NCI-H2171 treated with DMSO at 0.1 percent for 48 hours (cell line): ENCODE data around the gene SGK1.
"Not testable (repeated sequence)": the region's sequence is repeated elsewhere in the genome, so short reads cannot be mapped to it uniquely, and the experiment has no call there.

Experiments
- DNase-seq: peaks from one replicate; lab custom pipeline; 2025; lab: John Stamatoyannopoulos, UW

Gene SGK1

DNA sequence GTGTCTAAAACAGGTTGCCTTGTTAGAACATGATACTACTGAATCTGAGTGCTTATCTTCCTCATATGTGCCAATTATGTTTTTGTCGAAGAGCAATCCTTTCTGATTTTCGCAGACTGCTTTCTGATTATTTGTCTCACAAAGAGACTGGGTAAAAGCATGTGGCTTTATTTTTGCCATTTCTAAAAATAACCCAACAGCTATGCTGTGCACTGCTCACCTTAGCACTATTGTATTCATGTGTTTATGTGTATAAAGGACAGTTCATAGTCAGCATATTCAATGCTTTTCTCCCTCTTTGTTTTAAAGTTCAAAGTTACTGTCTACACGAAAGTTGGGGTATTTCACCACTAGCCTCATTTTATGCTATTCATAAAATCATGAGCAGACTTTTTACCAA, 127.0 kb downstream of the SGK1 start:
- no peak for DNase-seq

DNA sequence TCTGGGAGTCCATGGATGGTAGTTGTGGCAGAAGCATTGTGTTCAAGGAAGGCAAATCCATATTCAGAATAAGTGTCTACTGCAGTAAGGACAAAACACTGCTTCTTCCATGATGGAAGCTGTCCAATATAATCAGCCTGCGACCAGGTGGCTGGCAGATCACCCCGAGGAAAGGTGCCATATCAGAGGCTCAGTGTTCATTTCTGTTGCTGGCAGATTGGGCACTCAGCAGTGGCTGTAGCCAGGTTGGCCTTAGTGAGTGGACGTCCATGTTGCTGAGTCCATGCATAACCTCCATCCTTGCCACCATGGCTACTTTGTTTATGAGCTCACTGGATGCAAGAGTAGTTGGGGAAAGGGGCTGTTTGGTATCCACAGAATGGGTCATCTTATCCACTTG, 130.2 kb downstream of the SGK1 start:
- DNase-seq = no peak

DNA sequence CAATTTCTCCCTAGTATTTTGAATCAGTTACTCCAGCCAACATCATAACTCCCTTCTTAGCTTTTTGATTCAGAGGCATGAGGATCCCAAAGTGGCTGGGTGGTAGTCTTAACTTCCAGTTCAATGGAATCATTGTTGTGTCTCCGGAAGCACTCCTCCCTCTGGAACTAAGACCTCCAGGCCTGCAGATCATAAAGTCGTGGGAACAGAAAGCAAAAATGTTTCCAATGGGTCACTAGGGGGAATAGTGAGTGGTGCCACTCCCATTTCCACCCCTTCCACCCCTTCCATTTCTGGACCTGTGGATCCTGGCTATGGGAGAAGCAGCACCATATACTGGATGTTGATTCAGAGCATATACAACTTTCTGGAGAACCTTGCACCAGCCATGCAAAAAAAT, 130.8 kb downstream of the SGK1 start:
- no peak for DNase-seq

DNA sequence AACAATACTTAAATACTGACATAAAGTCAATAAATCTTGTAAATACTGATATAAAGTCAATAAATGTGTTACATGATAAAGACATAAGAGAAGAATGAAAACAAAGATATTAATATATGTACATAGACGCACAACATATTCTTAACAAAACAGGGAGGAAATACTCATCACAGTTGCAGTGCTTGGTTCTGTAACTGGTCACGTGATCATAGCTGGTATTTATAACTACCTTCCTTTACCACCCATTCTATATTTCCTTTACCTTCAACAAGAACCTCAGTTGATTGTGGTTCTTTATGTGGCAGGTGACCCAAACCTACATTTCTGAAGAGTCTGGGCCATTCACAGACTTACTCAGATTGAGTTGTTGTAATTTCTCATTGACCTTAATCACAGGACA, 131.6 kb downstream of the SGK1 start:
- DNase-seq = no peak

DNA sequence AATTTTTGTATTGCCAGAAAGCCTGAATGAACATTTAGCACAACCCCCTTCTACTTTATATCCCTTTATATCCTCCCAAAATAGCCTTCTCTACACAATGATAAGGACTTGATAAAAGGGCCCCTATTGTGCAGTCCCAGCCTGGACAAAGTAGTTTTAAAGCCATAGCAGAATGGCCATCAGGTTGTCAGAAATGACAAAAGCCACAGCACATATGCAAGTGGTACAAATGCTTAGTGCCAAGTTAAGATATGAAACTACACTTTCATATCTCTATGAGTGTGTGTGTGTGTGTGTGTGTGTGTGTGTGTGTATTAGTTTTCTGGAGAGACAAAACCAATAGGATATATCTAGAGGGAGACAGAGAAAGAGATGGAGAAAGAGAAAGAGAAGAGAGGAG, 132.6 kb downstream of the SGK1 start:
- no peak for DNase-seq

DNA sequence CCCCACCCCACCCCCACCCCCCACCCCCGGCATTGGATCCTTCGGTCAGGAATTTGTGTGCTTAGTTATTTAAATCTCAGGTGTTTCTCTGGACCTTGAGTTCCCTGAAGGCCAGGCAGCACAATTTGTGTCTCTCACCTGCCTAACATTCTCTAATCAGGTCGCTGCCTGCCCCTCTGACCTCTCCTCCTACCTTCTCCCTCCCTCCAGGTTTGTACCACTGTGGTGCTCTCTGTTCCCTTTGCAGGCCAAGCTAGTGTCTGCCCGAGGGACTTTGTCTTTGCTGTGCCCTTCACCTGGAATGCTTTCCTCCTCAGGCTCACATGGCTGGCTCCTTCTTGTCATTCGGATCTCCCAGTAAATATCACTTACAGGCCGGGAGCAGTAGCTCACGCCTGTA, 134.1 kb downstream of the SGK1 start:
- DNase-seq = no peak

DNA sequence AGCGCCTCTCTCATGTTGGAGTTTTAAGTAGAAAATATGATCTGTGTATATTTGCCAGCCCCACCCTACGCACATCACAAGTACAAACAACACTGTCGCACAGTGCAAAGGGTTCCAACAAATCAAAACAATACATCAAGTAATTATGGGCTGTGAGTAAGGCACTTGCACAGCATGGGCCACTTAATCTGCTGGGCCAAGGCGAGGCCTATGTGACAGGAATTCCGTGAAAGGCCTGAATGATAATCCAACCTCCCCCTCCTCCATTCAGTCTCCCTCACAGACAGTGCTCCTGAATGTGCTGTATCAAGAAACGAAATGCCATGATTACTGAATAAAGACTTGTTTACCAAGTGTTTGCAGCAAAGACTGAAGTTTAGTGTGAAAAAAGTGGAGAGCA, 135.4 kb downstream of the SGK1 start:
- no peak for DNase-seq

DNA sequence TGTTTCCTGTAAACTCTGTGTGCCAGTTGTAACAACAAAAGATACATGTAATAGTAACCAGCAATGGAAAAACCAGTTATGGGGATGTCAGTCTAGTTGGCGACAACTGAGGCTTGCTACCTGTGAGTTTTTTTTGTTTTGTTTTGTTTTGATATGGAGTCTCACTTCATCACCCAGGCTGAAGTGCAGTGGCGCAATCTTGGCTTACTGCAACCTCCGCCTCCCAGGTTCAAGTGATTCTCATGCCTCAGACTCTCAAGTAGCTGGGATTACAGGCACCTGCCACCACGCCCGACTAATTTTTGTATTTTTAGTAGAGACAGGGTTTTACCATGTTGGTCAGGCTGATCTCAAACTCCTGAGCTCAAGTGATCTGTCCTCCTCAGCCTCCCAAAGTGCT, 136.2 kb downstream of the SGK1 start:
- not testable (repeated sequence) for DNase-seq

DNA sequence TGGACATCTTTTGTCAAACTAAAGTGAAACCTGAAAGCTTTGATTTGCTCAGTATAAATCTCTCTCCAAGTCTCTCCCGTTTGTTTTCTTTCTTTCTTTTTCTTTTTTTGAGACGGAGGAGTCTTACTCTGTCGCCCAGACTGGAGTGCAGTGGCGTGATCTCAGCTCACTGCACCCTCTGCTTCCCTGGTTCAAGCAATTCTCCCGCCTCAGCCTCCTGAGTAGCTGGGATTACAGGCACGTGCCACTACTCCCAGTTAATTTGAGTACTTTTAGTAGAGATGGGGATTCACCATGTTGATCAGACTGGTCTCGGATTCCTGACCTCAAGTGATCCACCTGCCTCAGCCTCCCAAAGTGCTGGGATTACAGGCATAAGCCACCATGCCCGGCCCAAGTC, 136.7 kb downstream of the SGK1 start:
- not testable (repeated sequence) for DNase-seq

DNA sequence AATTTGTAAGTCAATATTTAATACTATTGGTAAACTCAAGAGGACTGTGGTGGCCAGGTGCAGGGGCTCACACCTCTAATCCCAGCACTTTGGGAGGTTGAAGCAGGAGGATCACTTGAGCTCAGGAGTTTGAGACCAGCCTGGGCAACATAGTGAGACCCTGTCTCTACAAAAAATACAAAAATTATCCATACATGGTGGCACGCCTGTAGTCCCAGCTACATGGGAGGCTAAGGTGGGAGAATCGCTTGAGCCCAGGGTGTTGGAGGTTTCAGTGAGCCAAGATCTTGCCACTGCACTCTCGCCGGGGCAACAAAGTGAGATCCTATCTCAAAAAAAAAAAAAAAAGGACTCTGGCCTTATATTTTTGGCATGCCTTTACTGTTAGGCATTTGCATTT, 137.4 kb downstream of the SGK1 start:
- not testable (repeated sequence) for DNase-seq

DNA sequence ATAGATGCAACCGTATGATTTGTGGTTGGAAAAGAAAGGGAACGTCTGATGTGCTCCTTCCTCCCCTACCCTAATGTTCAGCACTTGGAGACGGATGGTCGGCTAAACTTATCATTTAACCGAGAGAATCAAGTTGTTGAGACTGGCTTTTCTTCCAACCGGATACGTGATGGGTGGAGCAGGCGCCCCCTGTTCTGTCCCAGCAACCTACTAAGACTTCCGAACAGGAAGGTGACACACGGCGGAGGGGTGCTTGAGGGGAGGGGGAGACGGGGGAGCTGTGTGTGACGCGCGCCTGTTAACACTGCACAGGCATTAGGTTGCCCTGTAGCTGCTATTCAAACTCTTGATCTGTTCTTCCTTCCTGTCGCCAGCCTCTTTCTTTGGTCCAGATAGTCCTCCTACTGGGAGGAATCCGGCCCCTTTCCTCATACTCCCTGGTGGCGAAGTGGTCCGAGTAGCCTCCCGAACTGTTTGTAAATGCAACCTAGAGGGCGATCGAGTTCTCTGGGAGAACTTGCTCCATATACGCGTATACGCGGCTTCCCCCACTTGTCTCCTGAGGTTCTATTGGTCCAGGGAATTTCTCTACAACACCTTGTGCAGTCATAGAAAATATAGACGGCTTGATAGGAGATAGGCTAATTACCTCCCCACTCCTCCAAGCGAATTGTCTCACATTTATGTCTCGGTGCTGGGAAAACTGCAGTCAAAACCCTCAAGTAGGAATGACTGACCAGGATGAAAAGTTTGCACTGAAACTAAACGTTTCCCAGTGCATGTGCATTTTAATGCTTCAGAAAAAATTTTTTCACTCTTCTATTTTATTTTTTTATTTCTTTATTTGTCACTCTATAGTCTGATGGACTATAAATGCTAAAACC, 139.5 kb downstream of the SGK1 start:
- DNase-seq = no peak

DNA sequence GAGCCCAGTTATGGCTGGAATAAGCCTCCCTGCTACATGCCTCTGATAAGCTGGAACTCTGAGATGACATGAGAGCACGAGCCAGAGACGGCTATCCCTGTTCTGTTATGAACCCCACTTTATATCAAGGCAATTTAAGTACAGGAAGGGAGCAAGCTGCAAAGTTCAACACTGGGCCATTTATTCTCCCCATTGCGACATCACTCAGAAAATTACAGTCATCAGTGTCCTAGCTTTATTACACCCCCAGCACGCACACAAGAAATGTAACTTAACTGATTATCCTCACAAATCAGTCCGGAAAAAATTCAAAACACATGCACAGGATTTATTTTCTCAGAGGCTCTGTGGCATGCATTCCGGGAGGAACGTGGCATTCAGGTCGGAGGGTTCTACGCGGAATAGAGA, 140.2 kb downstream of the SGK1 start:
- no peak for DNase-seq

DNA sequence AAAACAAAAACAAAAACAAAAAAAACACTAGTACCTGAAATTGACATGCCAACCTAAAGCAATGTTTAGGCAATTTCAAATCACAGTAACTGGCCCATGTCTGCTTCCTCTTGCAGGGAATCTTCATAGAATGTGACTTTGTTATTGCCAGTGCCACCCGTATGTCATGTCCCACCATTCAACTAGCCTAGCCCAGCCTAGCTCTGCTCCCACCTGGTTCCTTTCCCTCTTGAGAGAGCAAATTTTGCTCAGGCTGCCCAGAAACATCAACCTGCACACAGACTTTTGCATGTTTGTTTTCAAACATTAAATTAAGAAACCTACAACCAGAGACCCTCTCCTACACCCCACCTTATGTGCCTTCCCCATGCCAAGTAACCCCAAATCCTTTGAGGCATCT, 140.7 kb downstream of the SGK1 start:
- DNase-seq = no peak

DNA sequence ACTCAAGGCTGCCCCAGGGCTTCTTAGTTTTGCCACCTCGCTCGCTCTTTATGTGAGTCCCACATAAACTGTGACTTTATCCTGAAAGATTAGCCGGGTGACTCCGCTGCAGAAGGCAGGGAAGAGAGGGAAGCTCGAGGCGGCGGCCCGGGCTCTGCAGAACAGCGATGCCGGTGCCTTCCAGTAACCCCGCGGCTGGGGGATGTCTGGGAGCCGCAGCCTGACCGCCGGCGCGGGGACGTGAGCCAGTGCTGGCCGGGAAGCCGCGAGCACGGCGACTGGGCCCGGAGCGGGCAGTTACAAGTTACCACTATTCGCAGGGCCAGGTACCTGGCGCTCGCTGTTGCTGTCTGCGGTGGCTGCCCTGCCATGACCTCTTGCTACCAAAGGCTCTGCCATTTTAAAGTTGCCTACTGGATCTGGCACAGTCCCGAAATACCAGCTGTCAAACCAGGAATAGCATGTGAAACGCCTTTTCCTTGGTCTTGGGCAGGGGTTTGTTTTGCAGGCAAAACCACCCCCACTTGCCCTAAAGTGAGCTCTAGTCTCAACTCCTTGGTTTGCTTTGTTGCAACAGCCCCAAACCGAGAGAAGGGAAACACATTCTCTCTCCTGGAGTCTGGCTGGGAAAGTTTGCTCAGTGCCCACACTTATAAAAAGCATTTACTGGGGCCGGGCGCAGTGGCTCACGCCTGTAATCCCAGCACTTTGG, 141.5 kb downstream of the SGK1 start:
- no peak for DNase-seq

DNA sequence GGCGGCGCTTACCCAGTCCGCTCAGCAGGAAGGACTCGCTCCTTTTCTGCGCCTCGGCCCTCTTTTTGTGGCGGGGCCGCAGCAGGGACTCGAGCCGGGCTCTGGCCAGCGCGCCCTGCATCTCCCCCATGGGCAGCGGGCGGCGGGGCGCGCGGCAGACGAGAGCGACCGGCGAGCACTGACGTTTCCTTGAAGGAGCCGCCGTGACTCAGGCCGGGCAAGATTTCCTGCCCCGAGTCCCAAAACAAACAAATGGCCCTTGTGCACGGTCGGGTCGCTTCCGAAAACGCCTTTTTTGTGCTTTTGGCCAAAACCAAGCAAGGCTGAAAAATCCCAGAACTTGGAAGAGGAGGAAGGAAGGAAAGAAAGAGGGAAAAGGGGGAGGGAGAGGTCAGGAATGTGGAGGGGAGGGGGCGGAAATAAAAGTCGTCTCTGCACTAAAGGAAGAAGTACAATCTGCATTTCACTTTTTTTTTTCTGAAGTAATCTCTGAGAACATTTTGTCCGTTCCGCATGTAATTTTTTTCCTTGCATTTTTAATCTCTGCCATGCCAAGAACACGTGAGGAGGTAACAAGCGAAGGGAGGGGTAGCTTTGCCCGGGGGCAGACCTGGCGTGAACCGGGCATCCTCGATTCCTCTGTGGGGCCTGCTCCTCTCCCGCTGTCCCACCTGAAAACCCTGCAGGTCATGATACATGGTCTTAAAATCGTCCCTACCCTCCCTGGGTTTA, 142.2 kb downstream of the SGK1 start:
- DNase-seq = peak; percentile 56

DNA sequence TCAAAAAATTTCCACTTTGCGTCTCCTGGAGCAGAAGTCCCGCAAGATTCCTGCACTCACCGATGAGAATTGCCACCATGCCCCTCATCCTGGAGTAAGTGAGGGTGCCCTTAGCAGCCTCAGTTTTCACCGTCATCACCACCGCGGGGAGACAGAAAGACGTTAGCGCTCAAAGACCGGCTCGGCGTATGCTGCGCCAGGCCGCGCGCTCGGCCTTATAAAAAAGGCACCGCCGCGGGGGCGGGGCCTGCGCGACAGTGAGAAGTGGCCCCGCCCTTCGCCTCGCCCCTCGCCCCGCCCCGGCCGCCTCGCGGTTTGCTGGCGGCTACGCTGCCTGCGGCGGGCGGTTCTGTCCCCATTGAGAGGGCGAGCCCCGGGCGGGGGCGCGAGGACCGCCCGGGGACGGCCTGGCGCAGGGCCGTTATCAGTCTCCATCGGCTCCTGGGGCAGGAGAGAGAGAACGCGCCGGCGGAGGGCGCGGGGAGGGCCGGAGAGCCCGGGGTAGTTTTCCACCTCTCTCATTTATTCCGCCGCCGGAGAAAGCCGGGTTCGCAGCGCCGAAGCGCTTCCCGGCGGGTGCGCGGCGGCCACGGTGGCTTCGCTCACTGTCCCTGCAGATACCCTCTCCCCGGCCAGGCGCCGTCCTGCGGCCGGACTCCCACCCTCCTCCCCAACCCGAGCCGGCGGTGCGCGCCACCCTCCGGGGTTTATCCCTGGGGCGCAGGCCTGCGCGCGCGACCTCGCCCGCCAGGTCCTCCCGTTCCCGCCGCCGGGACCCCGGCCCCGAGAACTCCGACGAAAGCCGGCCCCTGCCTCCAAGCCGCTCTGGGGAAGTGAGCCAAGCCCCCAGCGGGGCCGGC, 143.0 kb downstream of the SGK1 start:
- peak; percentile 88 for DNase-seq

DNA sequence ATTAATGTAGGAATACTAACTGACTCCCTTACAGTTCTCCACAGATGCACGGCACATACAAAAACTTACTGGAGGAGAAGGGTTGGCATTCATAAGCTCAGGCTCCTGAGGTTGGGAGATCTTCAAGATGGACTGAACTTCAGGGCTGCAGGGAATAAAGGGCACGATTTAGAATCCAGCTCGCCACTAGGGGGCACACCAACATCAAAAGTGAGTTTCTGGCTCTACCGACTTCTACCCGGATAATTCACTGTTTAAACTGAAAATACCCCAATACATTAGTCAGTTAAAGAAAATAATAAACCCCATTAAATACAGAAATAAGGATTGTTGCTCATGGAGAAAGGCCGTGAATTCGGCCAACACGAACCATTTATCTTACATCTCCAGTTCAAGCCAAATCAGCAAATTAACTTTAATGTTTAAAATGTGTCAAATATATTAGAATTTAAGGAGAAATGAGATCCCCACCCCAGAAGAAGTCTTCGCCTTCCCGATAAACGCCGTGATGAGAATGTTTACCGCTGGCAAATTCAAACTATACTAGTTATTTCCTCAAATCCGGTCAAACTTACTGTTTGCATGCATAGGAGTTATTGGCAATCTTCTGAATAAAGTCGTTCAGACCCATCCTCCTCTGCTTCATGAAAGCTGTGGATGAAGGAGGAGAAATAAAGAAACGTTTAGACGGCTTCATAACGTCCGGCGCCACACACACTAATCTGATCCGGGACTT, 143.8 kb downstream of the SGK1 start:
- DNase-seq = peak; percentile 92

DNA sequence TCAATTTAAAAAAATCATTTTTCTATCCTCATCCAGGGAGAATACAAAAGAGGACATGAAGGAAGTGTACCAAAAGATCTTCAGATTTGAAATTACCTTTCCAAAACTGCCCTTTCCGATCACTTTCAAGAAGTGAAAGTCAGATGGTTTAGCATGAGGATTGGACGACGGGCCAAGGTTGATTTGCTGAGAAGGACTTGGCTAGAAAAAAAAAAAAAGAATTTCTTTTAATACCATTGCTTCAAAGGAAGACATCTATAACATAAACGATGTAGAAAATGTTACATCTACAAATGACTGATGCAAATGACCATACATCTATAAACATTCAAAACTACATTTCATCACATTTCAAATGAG, 144.6 kb downstream of the SGK1 start:
- no peak for DNase-seq

DNA sequence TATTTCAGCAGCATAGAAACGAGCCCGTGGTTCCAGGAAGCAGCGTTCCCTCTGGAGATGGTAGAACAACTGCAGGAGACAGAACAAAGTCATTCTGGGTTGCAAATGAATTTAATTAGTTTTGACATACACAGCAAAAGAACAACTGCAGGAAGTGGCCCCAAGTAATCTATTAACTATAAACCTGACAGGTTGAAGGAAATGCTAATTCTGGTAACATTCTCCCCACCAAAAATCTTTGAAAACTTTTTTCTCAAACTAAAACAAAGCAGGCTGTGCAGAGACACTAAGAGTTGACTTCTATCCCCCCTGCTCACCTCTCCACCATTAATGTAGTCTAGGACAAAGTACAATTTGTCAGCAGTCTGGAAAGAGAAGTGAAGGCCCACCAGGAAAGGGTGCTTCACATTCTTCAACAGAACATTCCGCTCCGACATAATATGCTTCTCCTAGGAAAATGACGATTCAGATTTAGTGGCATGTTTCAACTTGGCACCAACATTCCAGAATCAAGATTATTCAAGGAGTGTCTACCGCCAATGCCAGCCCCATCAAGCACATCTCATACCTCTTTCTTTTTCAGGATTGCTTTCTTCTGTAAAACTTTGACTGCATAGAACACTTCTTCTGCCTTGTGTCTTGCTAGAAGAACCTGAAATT, 145.1 kb downstream of the SGK1 start:
- DNase-seq = no peak

DNA sequence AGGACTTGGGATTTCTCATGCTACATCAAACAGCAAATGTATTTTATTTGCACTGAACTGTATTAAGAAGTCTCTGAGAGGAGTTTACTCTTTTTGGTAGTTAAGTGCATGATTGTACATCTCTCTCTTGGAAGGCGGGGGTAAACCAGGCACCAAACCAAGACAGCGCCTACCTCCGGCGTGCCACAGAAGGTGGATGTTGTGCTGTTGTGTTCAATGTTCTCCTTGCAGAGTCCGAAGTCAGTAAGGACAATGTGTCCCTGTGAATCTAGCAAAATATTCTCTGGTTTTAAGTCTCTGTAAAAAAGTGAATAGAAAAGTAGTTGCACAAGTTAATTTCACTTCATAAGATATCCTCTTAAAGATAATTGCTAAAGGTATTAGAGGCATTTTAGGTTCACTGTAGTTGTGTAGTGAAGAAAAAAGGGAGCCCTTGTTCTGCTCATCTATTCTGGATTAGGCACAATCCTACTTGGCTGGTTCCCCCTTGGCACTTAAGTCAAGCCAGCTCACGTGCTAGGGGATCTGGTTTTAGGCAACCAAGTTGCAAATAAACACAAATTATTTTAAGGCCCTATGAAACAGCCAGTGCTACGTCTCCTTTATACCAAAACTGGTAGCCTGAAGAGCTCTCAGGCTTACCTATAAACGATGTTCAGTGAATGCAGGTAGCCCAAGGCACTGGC, 145.7 kb downstream of the SGK1 start:
- no peak for DNase-seq
